ENCODE measurements around the gene PRKACA. TPM values are rescaled to one million over a fixed set of nuclear protein-coding genes. Genes with fewer than 3 reads are reported as not detected.

The PRKACA gene
- 10 to 100 TPM; 41.6 to 54.0 TPM for total RNA-seq

DNA sequence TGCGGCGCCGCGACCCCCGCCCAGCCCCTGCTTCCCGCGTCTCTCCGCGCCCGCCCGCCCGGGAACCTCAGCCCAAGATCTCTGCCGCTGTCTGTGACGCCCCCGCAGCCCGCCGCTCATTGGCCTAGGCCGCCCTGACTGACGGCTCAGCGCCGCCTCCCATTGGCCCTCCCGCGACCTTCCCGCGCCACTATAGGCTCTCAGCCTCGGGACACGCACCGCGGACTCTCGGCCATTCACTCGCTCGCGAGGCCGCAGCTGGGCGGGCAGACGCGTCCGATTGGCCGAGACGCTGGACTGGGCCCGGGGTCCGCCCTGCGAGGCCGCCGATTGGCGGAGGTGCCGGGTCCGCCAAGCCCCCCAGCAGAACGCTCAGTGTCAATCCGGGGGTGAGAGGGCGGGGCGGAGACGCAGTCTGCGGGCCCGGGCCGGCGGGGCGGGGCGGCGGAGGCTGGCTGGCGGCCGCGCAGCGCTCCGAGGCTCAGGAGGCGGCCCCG lies at the start of gene PRKACA:
Gene PRKACA, minus strand, starts transcription at position 95 of the 497 bp plus-strand sequence. CDS start 215 bp downstream, outside the sequence.

DNA sequence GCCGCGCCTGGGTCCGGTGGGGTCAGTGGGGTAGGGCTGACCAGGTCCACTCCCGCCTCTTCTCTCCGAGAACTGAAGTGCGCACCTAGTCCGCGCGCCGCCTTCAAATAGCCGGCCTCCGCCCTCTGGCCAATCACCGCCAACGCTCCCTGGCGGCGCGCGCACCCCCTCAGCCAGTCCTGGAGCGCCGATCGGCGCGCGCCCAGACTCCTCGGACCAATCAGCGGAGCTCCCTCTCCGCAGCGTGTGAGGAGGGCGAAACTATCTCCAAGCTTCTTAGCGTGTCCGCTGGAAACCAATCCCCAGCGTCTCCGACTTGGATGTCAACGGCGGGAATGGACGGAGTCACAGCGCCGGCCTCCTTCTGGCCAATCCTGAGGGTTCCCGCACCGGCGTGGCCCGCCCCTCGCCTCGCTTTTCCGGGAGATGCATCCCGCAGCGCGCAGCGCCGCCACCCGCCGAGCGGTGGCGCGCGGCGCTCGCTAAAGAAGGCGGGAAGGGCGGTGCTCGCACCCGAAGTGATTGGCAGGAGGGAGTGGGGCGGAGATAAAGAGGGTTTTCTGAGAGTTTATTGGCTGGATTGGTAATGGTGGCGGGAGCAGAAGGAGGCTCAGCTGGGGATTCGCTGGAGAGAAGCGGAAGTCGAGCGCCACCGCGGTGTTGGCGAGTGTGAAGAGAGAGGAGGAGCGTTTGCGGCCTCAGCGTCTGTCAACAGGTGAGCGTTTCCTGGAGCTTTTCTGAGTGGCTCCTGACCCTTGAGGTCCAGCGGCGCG lies 19.1 kb upstream of the PRKACA start, which contains the start of gene ASF1B:
Gene ASF1B, minus strand, starts transcription at position 81 of the 773 bp plus-strand sequence. CDS start 133 bp downstream, outside the sequence.

DNA sequence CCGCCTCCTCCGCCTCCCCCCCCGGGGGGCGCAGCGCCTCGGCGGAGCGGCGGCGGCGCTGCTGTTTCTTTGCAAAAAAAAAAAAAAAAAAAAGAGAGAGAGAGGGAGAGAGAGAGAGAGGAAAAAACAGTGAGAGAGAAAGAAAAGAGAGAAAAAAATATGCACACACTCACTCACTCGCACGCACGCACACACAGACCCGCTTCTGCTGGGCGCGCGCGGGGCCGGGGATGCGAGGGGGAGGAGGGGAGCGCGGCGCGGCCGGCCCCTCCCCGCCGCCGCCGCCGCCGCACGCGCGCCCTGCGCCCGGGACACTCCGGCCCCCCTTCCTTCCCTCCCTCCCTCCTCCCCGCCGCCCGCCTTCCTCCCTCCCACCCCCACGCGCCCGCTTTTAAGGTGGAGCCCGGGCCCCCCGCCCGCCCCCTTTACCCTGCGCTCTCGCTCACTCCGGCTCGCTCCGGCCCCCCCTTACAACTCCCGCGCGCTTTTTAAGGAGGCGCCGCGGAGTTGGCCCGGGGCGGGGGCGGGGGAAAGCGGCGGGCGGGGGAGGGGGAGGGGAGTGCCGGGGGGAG lies 27.0 kb downstream of the PRKACA start, which contains the start of gene SAMD1:
Gene SAMD1, minus strand, starts transcription at position 243 of the 572 bp plus-strand sequence.

DNA sequence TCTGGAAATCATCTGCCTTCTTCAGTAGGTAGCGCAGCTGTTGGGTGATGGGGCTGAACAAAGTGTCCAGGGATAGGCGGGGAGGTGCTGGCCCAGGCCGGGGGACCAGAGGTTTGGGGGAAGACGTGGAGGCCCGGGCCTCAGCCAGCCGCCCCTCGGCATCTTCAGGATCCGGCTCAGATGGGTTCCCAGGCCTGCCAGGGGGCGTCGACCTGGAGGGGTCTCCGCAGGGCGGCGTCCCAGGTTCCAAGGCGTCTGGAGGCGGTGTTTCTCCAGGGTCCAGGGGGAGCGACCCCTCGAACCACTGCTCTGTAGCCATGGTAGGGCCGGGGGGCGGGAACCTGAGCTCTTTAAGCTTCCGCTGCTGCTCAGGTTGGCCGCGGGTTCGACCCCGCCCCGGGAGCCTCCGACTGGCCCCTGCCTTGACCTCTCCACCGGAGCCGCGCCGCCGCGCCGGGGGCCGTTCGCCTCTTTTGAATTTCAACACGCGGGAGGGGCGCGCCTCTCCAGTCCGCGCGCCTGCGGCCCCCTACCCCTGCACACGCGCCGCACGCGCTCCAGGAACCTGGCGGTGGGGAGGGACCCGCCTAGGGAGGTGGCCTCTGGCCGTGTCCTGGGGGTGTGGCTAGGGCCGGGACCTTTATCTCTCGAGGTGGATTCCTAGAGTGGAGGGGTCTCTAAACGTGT lies 32.1 kb downstream of the PRKACA start, which contains the start of gene C19orf67:
Gene C19orf67, minus strand, starts transcription at position 475 of the 687 bp plus-strand sequence. Its CDS starts 156 bp downstream, at position 319.

DNA sequence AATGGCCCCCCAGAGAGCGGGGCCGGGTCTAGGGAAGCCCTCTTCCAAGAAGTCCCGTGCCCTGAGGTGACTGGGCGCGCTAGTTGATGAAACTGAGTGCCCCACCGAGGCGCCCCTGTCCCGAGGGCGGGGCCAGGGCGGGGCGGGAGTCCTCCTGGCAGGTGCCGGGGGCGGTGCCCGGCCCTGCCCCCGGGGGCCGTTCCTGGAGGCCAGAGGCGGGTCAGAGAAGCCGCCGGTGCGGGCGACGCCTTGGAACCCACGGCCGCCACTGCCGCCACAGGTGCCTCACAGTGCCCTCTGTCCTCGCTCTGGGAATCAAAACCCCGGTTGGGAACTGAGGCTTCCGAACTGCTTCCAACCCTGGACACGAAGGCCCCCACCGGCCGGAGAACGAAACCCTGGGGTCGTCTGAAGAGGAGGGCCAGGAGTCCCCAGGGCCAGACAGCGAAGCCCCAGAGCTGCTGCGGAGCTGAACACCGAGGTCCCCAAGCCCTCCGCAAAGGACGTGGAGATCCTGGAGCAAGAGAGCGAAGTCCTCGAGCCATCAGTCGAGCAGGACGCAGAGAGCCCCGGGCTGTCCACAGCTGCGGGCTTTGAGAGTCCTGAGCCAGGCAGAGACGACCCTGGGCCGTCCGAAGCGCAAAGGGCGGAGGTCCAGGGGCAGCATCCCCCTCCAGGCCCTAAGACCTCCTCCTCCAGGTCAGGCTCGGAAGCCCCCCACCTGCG lies 44.9 kb downstream of the PRKACA start, which contains the start of gene MISP3:
Gene MISP3, plus strand, starts transcription at position 252 of the 726 bp plus-strand sequence. CDS start 524 bp downstream, outside the sequence.

DNA sequence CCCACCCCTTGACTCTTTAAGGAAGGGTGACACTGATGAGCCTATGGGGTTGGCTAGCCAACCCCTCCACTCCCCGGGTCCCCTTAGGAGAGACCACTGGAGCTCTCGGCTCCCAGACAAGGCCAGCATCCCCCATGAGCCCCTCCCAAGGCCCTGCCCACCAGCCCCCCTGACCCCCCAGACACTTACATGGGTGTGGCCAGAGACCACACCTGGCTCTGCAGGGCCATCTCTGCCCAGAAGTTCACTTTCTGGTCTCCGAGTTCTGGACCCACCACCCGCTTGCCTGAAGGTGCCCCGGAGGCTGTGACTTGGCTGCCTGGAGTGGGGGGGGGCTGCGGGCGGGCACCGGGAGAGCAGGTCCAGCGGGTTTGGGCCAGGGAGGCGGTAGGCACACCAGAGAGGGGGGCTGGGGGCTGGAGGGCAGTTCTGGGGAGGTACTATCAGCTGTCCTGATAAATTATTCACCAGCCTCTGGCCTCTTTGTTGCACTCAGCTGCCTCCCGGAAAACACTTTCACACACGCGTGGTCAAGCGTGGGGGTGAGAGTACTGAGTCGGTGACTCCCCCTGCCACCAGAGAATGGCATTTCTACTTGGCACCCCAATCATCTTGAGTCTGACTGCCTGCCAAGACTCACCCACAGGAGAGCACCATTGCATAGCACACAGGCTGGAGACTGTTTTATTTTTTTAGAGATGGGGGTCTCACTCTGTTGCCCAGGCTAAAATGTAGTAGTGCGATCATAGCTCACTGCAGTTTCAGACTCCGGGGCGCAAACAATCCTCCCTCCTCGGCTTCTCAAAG lies 55.6 kb downstream of the PRKACA start, which contains the start of gene PALM3:
Gene PALM3, minus strand, starts transcription at position 326 of the 807 bp plus-strand sequence. Its CDS starts 96 bp downstream, at position 230.

Other genes starting within 250 kb of the PRKACA start
- not detected for gene NANOS3, start 240.6 kb downstream of the PRKACA start, total RNA-seq
- gene BRME1, start 211.6 kb downstream of the PRKACA start, total RNA-seq: 1 to 10 TPM in 1 of 2 donors, under 1 TPM in 1; 1.00 to 1.4 TPM
- gene CC2D1A, start 211.6 kb downstream of the PRKACA start, total RNA-seq: 10 to 100 TPM; 14.3 to 19.3 TPM
- under 1 TPM; under 0.01 to 0.33 TPM for gene PODNL1, start 179.3 kb downstream of the PRKACA start, total RNA-seq
- 10 to 100 TPM; 12.4 to 16.3 TPM for gene DCAF15, start 165.3 kb downstream of the PRKACA start, total RNA-seq
- gene RFX1, start 111.4 kb downstream of the PRKACA start, total RNA-seq: 1 to 10 TPM; 2.4 to 3.0 TPM
- gene RLN3, start 89.6 kb downstream of the PRKACA start, total RNA-seq: not detected
- 1 to 10 TPM; 4.7 to 4.8 TPM for gene IL27RA, start 86.0 kb downstream of the PRKACA start, total RNA-seq
- under 1 TPM; under 0.01 to 0.33 TPM for gene PALM3, start 55.7 kb downstream of the PRKACA start, total RNA-seq
- gene MISP3, start 45.0 kb downstream of the PRKACA start, total RNA-seq: under 1 TPM in 1 of 2 donors, not detected in 1; 0.69 TPM
- gene C19orf67, start 32.0 kb downstream of the PRKACA start, total RNA-seq: not detected
- 10 to 100 TPM in 1 of 2 donors, 1 to 10 TPM in 1; 7.6 to 16.3 TPM for gene SAMD1, start 27.0 kb downstream of the PRKACA start, total RNA-seq
- 10 to 100 TPM; 12.4 to 33.0 TPM for gene ASF1B, start 18.8 kb upstream of the PRKACA start, total RNA-seq
- gene ADGRL1, start 88.4 kb upstream of the PRKACA start, total RNA-seq: 1 to 10 TPM; 2.7 to 5.2 TPM